GM12873 (cell line): ENCODE results near the gene CR1.

ENCODE experiments used
- CTCF ChIP-seq: IDR thresholded peaks from 2 replicates; pipeline ENCODE4 v1.5.1; 2012; ENCODE audit warnings: low read depth, mild to moderate bottlenecking, moderate library complexity, low read length, control low read depth; ENCODE audit not compliant: insufficient read depth; ENCODE audit errors: missing control alignments

Gene CR1

GRCh38 chr1:207502726-207503125 lies 6.8 kb downstream of the CR1 start:
- no peak for TF ChIP-seq CTCF

GRCh38 chr1:207503950-207504349 lies 8.0 kb downstream of the CR1 start:
- no peak for TF ChIP-seq CTCF

- TF ChIP-seq CTCF, result no peak
Observed at GRCh38 chr1:207504438-207504837, 8.5 kb downstream of the CR1 start.

- no peak for TF ChIP-seq CTCF
Observed at GRCh38 chr1:207510444-207510843, 14.5 kb downstream of the CR1 start.

- TF ChIP-seq CTCF, result no peak
Observed at GRCh38 chr1:207514890-207515289, 18.9 kb downstream of the CR1 start.

- no peak for TF ChIP-seq CTCF
Observed at GRCh38 chr1:207516729-207517128, 20.8 kb downstream of the CR1 start.

GRCh38 chr1:207518608-207519236 lies 22.8 kb downstream of the CR1 start:
- TF ChIP-seq CTCF, result no peak
